Endothelial cell of hepatic sinusoid (primary cell): ENCODE measurements around the gene PACRG.

Source experiments
- in situ Hi-C: cut with HindIII; loops from 2 replicates; pipeline ENCODE4 v1.10.0; 2017; ENCODE audit warnings: low sequenced_read_pairs

Gene PACRG

GRCh38 chr6:162773996-162774395, 46.2 kb downstream of the PACRG start:
- in situ Hi-C loops: no loop called here

GRCh38 chr6:162777091-162777490, 49.3 kb downstream of the PACRG start:
- in situ Hi-C loops: no loop called here

GRCh38 chr6:162778603-162779002, 50.8 kb downstream of the PACRG start:
- in situ Hi-C loops: no loop called here

GRCh38 chr6:162785632-162786242, 58.0 kb downstream of the PACRG start:
- in situ Hi-C loops: no loop called here

- in situ Hi-C loops: loop anchor here (5.0 kb wide), 1 partner anchor 79 kb away; no protein-coding TSS in a partner anchor
Observed at GRCh38 chr6:162798546-162799266, 70.9 kb downstream of the PACRG start.

- in situ Hi-C loops: no loop called here
Observed at GRCh38 chr6:162814426-162814973, 86.7 kb downstream of the PACRG start.

- in situ Hi-C loops: no loop called here
Observed at GRCh38 chr6:162817196-162817595, 89.4 kb downstream of the PACRG start.

GRCh38 chr6:162819284-162819683, 91.5 kb downstream of the PACRG start:
- in situ Hi-C loops: no loop called here

GRCh38 chr6:162821102-162821501, 93.3 kb downstream of the PACRG start:
- in situ Hi-C loops: no loop called here

- in situ Hi-C loops: no loop called here
Observed at GRCh38 chr6:162825597-162825996, 97.8 kb downstream of the PACRG start.

- in situ Hi-C loops: no loop called here
Observed at GRCh38 chr6:162829013-162829742, 101.4 kb downstream of the PACRG start.

- in situ Hi-C loops: no loop called here
Observed at GRCh38 chr6:162833776-162834175, 106.0 kb downstream of the PACRG start.

- in situ Hi-C loops: no loop called here
Observed at GRCh38 chr6:162845972-162846371, 118.2 kb downstream of the PACRG start.

- in situ Hi-C loops: no loop called here
Observed at GRCh38 chr6:162846723-162847122, 118.9 kb downstream of the PACRG start.

GRCh38 chr6:162849269-162849668, 121.5 kb downstream of the PACRG start:
- in situ Hi-C loops: no loop called here

GRCh38 chr6:162852192-162852591, 124.4 kb downstream of the PACRG start:
- in situ Hi-C loops: no loop called here

GRCh38 chr6:162852840-162853577, 125.2 kb downstream of the PACRG start:
- in situ Hi-C loops: no loop called here

- in situ Hi-C loops: no loop called here
Observed at GRCh38 chr6:162854228-162854627, 126.5 kb downstream of the PACRG start.

GRCh38 chr6:162854734-162855191, 127.0 kb downstream of the PACRG start:
- in situ Hi-C loops: no loop called here

- in situ Hi-C loops: no loop called here
Observed at GRCh38 chr6:162856885-162857284, 129.1 kb downstream of the PACRG start.

- in situ Hi-C loops: no loop called here
Observed at GRCh38 chr6:162857326-162857725, 129.6 kb downstream of the PACRG start.
